ENCODE measurements around the gene ANKRD36C. TPM values are rescaled to one million over a fixed set of nuclear protein-coding genes. Genes with fewer than 3 reads are reported as not detected.
"Not testable (repeated sequence)": the region's sequence is repeated elsewhere in the genome, so short reads cannot be mapped to it uniquely, and the experiment has no call there.

ANKRD36C gene
- total and polyA plus RNA-seq, 8 donors, result 1.5 to 582 (median 100) TPM

DNA sequence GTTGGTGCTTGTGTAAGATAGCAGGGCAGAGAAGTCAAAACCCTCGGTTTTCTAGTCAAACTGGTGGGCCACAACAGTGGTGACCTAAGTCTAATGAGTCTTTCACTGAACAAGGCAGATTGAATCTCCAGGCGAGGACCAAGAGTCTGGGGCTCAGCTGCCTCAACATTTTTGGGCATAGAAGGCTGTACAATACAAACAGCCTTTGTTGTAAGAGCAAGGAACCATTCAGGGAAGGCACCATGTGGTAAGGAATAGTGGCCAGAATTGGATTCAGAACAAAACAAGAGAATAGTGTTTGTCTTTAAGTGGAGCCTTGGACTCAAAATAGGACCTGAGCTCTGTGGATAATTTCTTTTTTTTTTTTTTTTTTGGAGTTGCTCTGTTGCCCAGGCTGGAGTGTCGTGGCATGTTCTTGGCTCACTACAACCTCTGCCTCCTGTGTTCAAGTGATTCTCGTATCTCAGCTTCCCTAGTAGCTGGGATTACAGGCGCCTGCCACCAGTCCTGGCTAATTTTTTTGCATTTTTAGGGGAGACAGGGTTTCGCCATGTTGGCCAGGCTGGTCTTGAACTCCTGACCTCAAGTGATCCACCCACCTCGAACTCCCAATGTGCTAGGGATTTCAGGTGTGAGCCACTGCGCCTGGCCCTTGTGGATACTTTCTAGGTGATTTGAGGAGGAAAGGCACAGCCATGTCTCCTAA is 20.6 kb upstream of the ANKRD36C start:
- WGBS, 5 donors, result 81 to 85% (median 82%) methylated on average over 8 of the region's 8 CpGs
- DNase-seq; intact Hi-C loops (cut with DNase I; ENCODE audit: low total_unique reads); H3K9me3 ChIP-seq; H3K4me3 ChIP-seq; H3K27me3 ChIP-seq; H3K36me3 ChIP-seq: not testable (repeated sequence)
- Histone ChIP-seq H3K27ac (peak overlapping the region in 2 of 5 donors; percentile 27 to 66), H3K4me1 (peaks cover 6 to 24% (median 13%) of the 10 kb centered on the region in 4 donors)

DNA sequence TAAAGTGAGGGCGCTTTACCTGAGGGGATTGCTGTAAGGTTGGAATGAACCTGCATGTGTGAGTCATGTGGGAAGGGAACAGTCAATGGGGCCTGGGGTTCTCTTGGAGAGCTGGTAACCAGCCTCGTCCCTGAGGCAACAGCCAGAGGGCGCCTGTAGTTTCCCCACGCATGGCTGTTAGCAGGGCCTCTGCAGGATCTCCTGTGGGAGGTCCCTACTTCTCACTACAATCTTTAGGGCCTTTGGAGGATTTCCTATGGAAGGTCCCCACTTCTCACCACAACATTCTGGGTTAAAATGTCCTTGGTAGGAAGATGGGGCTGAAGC is 19.5 kb upstream of the ANKRD36C start:
- TF ChIP-seq, protein P1, sequence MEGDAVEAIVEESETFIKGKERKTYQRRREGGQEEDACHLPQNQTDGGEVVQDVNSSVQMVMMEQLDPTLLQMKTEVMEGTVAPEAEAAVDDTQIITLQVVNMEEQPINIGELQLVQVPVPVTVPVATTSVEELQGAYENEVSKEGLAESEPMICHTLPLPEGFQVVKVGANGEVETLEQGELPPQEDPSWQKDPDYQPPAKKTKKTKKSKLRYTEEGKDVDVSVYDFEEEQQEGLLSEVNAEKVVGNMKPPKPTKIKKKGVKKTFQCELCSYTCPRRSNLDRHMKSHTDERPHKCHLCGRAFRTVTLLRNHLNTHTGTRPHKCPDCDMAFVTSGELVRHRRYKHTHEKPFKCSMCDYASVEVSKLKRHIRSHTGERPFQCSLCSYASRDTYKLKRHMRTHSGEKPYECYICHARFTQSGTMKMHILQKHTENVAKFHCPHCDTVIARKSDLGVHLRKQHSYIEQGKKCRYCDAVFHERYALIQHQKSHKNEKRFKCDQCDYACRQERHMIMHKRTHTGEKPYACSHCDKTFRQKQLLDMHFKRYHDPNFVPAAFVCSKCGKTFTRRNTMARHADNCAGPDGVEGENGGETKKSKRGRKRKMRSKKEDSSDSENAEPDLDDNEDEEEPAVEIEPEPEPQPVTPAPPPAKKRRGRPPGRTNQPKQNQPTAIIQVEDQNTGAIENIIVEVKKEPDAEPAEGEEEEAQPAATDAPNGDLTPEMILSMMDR (IDR thresholded peaks at IDR 0.05), result peak in 1 of 7 experiments; percentile 21
- intact Hi-C loops (cut with DNase I; ENCODE audit: low total_unique reads); H3K27me3 ChIP-seq; H3K9me3 ChIP-seq; H3K36me3 ChIP-seq: not testable (repeated sequence)
- Histone ChIP-seq H3K4me3 (peak overlapping the region in 1 of 4 donors; percentile 22), H3K27ac (peak overlapping the region; percentile 36 to 66 (median 38)), H3K4me1 (peaks cover 6 to 19% (median 13%) of the 10 kb centered on the region in 4 donors)
- 20 to 33% (median 24%) methylated on average over 1 to 4 of the region's 4 CpGs for WGBS, 5 donors
- DNase-seq, result peak; percentile 45 to 69

DNA sequence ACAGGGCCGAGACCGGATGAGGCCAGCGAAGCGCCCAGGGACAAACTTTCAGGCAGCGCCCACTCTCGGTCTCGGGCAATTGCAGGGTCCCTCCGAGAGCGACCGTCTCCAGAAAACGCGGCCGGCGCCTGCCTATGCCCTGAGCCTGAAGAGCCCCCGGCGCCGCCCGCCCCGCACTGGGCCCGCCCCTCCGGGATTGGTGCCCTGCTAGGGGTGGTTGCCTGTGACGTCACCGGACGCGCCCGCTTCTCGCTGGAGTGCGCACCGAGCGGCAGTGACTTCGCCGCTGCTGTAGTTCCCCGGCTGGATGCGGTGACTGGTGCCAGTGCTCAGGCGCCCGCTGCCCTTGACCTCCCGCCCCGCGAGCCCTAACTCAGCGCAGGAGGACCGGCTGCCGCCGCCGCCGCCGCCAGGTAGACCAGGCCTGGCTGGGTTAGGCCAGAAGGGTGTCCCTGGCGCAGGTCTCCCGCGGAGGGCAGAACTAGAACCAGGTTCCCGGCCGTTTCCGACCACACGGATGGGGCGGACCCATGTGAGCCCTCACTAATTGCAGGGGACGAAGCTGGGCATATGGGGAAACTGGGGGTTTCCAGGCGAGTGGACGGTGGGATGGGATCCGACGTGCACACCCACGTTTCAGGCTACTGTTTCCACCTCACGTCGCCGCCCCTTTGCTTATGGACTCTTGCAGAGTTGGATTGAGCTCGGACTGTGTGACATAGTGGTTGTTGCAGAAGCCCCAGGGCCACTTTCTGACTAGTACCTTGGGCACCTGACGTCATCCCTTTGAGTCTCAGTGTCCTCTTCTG is 18.9 kb upstream of the ANKRD36C start:
- H3K4me1 ChIP-seq, result peaks cover 6 to 19% (median 13%) of the 10 kb centered on the region in 4 donors
- WGBS, 5 donors, result 0 to 1% (median 0%) methylated on average over 27 to 34 of the region's 65 CpGs; no CpG with 5 or more reads in 2 of the 5 donors
- peak; percentile 30 to 72 (median 54) for TF ChIP-seq POLR2AphosphoS5 (IDR thresholded peaks at IDR 0.05)
- peak overlapping the region; percentile 80 to 91 (median 87) for H3K27ac ChIP-seq
- H3K9me3 ChIP-seq; H3K36me3 ChIP-seq; H3K27me3 ChIP-seq; intact Hi-C loops (cut with DNase I; ENCODE audit: low total_unique reads): not testable (repeated sequence)
- DNase-seq, result peak; percentile 97 to 98
- peak overlapping the region; percentile 34 to 54 (median 52) for H3K4me3 ChIP-seq

DNA sequence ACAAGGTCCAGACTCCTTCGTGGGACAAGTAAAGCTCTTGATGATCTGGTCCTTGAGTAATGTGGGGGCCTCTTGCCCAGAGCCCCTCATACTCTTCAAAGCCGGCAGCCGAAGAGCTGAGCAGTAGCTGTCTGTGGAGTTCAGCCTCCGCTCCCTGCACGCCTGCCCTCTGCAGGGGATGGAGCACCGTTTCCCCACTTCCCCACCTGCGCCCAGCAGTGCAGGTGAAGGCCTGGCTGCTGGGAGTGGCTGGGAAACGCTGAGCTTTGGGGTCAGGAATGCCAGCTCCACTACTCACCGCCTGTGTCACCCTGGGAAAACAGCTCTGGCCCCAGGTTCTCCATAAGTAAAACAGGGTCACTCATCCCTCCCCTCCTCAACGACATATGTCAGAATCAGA is 18.2 kb upstream of the ANKRD36C start:
- TF ChIP-seq POLR2AphosphoS5 (IDR thresholded peaks at IDR 0.05), result peak in 1 of 3 donors; percentile 28
- H3K9me3 ChIP-seq; intact Hi-C loops (cut with DNase I; ENCODE audit: low total_unique reads); H3K36me3 ChIP-seq; H3K27me3 ChIP-seq: not testable (repeated sequence)
- DNase-seq, result peak; percentile 44 to 74
- Histone ChIP-seq H3K27ac (peak overlapping the region; percentile 80 to 91 (median 87)), H3K4me1 (peaks cover 6 to 19% (median 13%) of the 10 kb centered on the region in 4 donors), H3K4me3 (peak overlapping the region; percentile 34 to 54 (median 52))
- 0 to 11% (median 5%) methylated on average over 1 to 10 of the region's 10 CpGs for WGBS, 5 donors

DNA sequence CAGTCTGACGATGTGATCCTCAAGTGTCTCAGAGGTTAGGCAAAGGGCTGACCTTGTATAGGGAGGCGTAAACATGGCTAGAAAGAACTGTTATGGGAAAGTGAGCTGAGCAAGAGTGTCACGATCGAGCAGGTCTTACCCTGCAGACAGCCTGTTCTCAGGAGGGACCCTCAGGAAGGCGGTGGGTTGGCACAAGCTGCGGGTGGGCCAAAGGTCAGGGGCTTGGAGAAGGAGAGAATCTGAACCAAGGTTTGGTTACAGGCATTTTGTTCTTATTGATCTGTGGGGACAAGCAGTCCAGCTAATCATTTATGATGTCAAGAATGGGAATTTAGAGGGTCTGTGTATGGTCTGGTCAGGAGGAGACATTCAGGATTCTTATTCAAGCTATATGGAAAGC is 16.4 kb upstream of the ANKRD36C start:
- WGBS, 5 donors, result 78 to 89% (median 86%) methylated on average over 6 of the region's 6 CpGs
- DNase-seq; H3K27ac ChIP-seq; intact Hi-C loops (cut with DNase I; ENCODE audit: low total_unique reads); H3K4me3 ChIP-seq; H3K27me3 ChIP-seq; H3K36me3 ChIP-seq; H3K9me3 ChIP-seq: not testable (repeated sequence)
- H3K4me1 ChIP-seq, result peaks cover 6 to 19% (median 13%) of the 10 kb centered on the region in 4 donors

DNA sequence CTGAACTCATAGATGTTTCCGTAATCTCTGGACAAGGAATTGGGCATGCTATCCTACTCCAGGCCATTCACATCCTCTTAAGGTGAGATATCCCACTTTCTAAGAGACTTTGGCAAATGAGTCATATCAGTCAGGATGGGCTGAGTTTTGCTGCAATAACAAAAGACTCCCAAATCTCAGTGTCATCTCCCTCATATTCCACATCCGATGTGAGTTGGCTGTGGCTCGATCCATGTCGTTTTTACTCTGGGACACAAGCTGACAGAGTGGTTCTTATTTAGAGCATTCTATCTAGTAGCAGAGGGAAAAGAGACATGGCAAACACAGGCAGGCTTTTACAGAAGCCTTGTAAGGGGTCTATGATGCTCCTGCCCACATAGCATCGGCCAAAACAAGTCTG is 14.6 kb upstream of the ANKRD36C start:
- H3K27ac ChIP-seq; H3K9me3 ChIP-seq; H3K4me3 ChIP-seq; H3K36me3 ChIP-seq; intact Hi-C loops (cut with DNase I; ENCODE audit: low total_unique reads); H3K27me3 ChIP-seq; DNase-seq: not testable (repeated sequence)
- 85 to 91% (median 89%) methylated on average over 5 of the region's 5 CpGs for WGBS, 5 donors
- peaks cover 6 to 13% (median 12%) of the 10 kb centered on the region in 4 donors for H3K4me1 ChIP-seq
